NCI-H748 (cell line): ENCODE results near the gene GRM5.

Experiments
- DNase-seq: peaks from one replicate; lab custom pipeline; 2025; ENCODE audit not compliant: unreplicated experiment; lab: John Stamatoyannopoulos, UW

The GRM5 gene

DNA sequence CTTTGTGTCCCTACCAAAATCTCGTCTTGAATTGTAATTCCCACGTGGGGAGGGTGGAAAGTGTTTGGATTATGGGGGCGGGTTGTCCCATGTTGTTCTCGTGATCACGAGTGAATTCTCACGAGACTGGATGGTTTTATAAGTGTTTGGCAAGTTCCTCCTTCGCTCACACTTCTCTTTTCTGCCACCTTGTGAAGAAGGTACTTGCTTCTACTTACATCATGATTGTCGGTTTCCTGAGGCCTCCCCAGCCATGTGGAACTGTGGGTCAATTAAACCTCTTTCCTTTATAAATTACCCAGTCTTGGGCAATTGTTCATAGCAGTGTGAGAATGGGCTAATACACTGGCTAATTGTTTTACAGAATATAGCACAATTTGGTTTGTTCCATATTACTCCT lies 326.3 kb downstream of the GRM5 start:
- no peak for DNase-seq

DNA sequence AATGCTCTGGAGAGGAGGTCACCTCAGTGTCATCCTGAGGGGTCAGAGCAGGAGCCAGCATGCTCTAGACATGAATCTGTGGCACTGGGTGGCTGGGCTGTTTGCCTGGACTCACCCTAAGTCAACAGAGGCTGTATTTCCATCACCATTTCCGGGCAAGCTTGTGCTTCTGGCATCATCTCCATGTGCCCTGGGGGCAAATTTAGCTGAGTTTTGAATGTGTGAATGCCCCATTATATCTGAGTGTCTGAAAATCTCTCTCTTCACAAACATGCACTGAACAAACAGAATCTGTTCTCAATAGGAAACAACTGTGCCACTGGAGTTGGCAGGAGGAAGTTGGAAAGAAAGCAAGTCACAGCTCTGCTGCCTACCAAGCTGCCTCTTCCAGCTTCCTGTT lies 356.2 kb downstream of the GRM5 start:
- DNase-seq = no peak

- DNase-seq = no peak
Measured at GRCh38 chr11:88704485-88704884, 361.3 kb downstream of the GRM5 start.

DNA sequence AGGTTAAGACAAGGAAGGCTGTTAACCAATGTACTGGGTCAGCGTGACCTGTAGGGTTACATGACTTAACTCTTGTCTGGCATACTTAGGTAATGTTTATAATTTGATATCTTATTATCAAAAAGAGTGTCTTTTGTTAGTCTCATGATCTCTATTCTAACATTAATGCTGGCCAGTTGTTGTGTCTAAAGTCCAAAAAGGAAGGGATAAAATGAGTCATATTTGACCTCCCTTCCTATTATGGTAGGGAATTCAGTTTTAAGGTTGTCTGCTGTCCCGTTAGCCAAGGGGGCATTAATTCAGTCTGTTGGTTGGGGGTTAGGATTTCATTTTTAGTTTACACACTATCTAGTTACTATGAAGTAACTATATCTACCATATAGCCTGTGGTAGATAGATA lies 364.0 kb downstream of the GRM5 start:
- no peak for DNase-seq

DNA sequence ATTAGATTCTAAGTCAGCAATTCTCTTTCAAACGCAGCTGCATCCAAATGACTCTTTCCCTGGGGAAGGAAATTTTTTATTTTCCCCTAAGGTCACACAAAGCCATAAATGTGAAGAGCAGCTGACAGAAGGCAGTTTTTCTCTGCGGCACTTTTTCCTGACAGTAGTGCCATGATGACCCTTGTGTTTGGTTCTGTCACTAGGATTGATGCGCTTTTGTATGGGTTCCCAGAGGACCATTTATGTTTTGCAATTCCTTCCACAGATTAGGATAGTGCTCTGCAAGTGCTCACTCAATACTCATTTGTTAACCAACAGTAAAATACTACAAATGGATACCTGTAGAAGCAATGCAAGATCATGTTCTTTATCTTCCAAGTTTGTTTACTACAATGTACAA lies 368.6 kb downstream of the GRM5 start:
- DNase-seq = no peak

DNA sequence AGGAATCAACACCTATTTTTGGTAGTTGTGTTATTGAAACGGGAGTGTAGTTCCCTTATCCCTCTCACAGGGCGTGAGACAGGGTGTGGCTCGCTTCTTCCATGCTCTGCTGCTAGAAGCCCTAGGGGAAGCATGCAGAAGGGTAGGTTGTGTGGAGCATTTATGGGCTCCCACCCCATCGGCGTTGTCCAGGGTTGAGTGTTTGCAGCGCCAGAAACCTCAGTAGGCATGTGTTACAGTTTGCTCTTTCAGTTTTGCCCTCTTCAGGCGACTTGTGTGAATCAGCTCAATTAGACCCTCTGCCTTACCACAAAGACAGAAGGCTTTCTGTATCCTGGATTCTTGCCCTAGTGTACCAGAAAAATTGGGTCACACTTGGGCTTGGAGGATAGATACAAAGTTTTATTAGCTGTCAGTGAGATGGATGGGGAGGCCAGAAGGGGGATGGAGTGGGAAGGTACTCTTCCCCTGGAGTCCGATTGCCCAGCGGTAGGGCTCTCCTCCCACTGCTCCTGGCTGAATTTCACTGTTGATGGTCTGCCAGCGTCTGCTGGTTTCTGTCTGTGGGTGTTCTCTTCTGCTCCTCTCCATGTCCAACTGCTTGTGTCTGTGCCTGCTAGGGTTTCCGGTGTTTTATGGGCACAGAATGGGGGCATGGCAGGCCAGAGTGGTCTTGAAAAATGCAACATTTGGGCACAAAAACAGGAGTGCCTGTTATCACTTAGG lies 369.9 kb downstream of the GRM5 start:
- no peak for DNase-seq

GRCh38 chr11:88692306-88693086 lies 373.3 kb downstream of the GRM5 start:
- no peak for DNase-seq

GRCh38 chr11:88689548-88690240 lies 376.1 kb downstream of the GRM5 start:
- no peak for DNase-seq

DNA sequence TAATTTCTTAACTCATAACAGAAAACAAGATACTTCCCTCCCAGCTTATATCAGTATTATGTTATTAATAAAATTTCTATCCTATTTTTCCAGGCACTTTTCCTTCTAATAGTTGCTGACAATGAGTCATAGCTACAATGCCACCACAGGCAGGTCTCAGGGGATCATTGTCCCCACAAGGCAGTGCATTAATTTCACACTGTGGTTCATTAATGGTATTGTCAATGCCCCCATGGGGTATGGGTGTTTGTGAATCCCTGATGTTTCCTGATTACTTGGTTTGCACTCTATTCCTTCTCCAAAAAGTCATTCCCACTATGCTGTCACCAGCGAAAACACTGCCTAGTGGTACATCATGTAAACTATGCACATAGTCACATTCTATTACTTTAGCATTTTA lies 382.8 kb downstream of the GRM5 start:
- no peak for DNase-seq

GRCh38 chr11:88680806-88681205 lies 385.0 kb downstream of the GRM5 start:
- DNase-seq = no peak

DNA sequence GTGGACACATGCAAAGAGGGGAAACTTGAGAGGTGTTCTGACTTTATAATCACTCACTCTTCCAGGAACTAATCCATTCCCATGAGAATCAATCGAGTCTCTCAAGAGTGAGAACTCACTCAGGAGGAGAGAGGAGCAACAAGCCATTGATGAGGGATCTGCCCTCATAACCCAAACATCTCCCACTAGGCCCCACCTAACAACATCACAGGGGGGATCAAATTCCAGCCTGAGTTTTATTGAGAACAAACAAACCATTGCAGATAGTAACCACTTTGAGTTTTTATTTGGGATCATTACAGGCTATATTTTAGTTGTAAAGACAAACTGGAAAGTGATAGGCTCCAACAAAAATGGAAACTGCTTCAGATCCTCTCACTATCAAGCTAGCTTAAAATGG lies 399.4 kb downstream of the GRM5 start:
- no peak for DNase-seq

DNA sequence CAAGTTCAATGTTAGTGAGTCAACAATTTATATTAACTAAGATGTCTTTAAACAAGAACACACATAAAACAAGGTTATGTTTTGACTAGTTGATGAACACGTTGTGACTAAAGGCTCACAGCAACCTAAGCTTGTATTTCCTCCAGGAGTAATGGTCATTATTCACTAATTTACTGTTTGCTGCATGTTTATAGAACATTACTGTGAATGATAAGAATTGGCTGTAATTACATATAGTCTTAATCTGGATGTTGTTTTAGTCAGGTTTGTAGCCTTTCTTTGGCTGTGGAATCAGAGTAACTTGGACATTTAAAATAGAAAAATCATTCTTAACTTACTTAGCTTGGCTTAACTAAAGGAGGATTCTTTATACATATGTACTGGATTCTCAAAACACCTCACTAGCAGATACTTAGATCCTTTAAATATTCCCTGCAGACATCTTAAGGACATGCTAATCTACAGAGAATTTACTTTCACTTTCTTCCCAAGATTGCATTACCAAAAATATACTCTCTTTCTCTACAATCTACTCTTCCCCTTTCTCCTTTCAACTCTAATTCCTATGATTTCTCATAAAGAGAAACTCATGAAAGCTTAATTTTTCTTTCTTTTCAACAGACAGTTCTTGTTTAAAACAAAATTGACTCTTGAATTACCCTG lies 408.6 kb downstream of the GRM5 start:
- DNase-seq = no peak

DNA sequence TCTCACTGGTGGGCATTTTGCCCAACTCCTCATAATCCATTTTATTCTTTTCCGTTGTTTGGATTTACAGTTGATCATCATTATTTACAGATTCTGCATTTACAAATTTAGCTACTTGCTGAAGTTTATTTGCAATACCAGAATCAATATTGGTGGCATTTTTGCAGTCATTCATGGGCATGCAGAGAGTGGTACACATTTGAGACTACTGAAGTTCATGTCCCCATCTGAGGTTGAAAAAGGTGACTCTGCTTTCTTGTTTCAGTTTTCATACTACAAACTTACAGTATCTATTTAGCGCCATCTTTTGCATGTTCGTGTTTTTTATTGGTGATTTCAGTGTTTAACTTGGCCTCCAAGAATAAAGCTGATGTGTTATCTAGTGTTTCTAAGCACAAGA lies 409.5 kb downstream of the GRM5 start:
- no peak for DNase-seq

DNA sequence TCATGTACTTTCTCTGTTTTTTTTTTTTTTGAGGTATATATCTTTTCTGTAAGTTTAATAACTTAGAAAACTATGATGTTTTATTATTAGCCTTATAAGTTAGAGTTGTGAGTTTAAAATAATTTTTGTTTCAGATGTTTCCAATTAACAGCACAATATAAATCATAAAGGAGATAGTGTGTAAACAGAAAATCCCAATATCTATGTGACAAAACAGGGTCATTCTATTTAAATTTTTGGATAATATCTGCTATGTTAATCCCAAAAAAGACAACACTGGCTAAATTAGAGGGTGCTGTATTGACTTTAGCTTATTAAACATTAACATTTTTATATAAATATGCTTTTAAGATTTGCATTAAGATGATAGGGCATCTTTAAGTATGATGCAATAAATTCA lies 410.1 kb downstream of the GRM5 start:
- DNase-seq = no peak

GRCh38 chr11:88655196-88655595 lies 410.6 kb downstream of the GRM5 start:
- no peak for DNase-seq

GRCh38 chr11:88651556-88651955 lies 414.2 kb downstream of the GRM5 start:
- no peak for DNase-seq

DNA sequence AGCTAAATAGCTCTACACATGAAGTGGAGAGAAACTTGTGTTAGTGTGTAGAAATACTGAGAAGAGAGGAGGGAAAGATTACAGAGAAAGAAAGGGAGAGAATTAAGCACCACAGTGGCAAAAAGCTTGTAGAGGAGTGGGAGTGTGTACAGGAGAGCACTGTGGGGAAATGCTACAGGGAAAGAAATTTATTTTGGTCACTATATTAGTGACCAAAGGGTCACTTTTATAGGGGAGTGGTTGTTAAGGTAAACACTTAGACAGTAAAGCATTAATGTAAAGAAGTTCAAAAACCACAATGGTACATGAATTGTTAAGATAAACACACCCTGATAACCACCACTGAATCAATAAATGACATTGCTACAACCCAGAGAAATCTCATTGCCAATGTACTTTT lies 421.1 kb downstream of the GRM5 start:
- DNase-seq = no peak

- DNase-seq = no peak
Measured at GRCh38 chr11:88632163-88632562, 433.6 kb downstream of the GRM5 start.

GRCh38 chr11:88631497-88631896 lies 434.3 kb downstream of the GRM5 start:
- no peak for DNase-seq

- DNase-seq = no peak
Measured at GRCh38 chr11:88629496-88629895, 436.3 kb downstream of the GRM5 start.

DNA sequence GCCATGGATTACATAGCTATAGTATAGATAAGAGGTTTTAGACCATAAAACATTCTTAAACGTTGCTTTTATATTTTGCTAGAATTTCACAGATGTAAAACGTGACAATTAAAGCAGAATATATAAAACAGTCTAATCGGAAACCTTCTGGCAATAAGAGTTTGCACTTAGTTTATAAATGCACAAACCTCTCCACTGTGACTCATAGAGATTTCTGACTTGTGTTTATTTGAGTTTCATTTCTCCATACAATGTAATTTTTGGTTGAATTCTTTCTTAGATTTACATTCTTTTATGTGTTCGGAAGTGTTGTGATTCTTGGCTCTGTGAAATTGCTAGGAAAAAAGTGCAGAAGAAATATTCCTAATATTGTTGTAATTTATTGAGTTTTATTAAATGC lies 439.6 kb downstream of the GRM5 start:
- no peak for DNase-seq

DNA sequence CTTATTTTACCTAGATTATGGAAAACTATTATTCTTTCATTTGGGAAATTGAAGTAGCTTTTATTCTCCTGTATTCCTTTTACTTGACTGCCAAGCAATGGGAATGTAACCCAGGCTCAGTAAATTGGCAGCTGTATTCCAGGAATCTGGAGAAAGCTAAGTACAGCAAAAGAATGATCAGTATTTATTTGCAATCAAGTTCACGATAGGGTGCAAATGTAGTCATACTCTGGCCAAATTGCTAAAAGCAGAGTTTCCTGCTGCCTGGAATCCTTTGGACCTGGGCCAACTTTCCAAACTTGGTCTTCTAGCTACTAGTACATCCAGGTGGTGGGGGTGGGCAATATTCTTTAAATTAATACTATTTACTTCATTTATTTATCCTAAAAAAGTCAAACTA lies 442.3 kb downstream of the GRM5 start:
- no peak for DNase-seq
